HG03175 (cell line): ENCODE measurements around the gene HIGD1C.

Source experiments
- ATAC-seq: cut with Tn5 transposase; IDR thresholded peaks from one replicate; pipeline ENCODE4 v1.9.1; 2021; ENCODE audit warnings: mild to moderate bottlenecking, moderate library complexity; ENCODE audit not compliant: unreplicated experiment

HIGD1C gene

DNA sequence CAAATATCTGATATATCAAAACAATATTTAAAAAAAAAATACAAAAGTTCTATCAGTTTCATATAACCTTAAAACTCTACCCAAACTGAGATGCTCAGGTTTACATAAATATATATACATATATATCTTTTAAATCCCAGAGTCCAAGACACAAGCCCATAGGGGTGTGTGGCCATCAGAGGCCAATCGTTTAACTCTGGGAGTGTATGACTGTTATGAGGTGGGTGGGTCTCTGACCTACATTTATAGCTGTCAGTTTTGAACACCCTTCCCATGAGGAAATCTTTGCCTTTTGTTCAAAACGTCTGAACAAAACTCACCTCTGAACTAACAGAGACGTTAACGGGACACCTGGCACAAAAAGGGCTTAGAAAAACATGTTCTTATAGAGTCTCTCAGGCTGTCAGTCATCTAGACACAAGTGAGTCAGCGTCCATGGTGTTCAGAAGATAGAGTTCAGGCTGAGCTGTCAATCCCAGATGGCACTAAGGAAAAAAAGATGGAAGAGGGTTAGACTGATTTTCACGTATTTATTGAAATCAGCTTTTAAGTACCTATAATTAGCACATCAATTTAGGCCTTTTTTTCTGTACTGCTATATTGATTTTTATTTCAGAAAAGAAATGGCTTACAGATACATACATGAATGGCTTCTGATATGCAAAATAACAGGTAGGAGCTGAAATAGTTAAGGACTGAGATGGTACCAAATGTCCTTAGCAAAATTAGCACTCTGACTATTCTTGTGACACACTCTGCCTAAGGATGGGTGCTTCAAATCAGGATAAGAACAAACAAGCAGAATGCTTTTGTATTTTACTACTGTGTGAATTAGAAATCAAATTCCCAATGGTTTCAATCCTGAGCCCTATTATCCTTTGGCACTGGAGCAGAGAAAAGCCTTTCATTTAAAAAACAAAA is 29.2 kb downstream of the HIGD1C start:
- no peak for ATAC-seq

DNA sequence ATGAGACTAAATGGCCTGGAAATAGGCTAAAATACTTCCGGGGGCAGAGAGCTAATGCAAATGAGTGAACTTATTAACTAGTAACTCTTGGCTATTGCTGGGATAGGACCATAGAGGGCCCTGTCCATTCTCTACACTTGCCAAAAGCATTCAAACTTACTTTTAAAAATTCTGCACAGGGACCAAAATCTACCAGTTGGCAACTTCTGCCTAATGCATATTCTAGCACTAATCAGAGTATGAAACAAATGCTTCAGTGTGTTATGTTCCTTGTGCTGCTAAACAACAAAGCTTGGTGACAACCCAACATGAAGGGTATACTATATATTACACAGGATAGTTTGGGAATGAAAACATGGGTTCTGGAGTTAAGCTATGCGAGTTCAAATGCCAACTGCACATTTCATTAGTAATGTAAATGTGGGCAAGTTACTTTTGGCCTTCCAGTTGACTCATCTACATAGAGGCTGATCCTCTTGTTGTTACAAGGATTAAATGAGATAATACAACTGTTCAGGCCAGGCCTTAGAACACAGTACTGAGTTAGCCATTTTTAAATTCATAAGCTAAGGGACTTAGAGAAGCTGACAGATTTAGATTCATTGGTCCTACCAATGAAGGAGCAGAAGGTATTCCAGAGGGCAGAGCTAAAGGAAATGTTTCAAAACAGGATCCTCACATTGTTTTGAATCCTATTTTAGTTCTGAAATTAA is 32.4 kb downstream of the HIGD1C start:
- ATAC-seq, result no peak

DNA sequence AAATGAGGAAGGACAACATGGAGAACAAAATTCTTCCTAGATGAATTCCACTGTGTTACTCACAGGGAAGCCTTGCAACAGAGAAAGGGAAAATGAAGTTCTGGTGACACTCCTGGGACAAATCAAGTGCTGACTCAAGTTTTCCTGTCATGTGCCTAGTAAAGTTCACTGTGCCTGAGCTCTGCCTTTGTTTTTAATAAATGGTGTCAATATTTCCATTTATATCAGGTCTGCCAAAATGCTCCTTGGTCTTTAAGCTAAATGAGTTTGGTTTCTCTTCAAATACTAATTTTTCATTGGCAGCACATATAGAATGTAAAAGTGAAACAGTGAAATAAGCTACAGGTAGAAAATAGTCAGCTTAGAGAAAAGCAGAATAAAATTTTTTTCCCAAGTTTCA is 33.0 kb downstream of the HIGD1C start:
- no peak for ATAC-seq

DNA sequence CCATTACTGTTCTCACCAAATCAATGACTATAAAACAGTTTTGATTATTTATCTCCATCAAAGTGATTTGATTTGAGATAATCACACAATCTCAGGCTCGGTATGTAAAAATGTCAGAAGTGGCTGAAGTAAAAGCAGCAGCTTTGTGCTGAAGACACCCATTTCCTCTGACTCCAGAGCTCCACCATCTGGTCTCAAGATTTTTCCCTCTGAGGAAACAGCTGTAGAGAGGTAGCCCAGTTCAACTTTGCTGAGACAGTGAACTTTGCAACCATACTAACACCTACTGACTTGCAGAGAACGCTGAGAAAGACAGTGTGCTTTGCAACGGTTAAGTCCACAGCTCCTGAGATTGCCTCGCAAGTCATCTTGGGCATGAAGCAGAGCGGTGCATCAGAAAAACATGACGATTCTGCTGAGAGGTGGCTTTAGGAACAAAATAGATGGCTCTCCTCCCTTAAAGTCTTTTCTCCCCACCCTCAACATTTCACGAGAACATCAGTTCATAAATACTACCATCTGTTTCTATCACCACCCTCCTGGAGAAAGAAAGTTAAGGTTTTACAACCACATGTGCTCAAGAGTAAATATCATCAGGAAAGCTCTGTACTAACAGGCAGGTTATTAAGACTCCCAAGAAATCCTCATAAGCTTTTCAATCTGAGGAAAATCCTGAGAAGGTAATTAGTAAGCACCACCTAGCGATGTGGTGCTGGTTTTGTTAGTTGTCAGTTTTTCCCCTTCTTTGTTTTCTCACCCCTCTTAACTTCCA is 34.8 kb downstream of the HIGD1C start:
- ATAC-seq, result no peak

DNA sequence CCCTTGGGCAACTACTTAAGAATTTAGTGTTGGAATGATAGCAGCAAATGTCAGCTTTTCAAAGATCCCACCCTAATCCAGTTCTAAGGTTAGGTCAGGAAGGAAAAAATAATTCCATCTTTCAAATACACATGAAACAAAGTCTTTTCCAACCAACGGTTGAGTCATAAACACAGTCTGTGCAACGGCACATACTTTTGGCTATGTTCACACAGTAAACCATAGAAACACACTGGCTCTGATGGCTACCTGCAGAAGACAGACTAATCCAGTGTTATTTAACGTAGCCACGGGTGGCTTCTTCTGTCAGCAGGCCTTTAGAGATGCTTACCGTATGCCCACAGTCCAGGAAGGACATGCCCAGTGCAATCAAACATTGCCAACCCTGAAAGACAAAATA is 35.7 kb downstream of the HIGD1C start:
- ATAC-seq, result no peak

DNA sequence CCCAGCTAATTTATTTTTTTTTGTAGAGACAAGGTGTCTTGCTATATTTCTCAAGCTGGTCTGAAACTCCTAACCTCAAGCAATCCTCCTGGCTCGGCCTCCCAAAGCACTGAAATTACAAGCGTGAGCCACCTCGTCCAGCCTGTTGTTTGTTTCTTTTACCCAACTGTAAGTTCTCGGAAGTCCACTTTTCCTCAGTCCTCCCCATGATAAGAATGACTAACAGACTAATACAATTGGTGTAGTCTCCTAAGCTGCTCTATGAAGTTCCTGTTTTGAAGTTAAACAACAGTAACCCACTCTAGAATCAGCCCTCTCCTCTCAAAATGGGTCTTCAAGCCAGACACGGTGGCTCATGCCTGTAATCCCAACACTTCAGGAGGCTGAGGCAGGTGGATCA is 36.5 kb downstream of the HIGD1C start:
- ATAC-seq, result no peak

DNA sequence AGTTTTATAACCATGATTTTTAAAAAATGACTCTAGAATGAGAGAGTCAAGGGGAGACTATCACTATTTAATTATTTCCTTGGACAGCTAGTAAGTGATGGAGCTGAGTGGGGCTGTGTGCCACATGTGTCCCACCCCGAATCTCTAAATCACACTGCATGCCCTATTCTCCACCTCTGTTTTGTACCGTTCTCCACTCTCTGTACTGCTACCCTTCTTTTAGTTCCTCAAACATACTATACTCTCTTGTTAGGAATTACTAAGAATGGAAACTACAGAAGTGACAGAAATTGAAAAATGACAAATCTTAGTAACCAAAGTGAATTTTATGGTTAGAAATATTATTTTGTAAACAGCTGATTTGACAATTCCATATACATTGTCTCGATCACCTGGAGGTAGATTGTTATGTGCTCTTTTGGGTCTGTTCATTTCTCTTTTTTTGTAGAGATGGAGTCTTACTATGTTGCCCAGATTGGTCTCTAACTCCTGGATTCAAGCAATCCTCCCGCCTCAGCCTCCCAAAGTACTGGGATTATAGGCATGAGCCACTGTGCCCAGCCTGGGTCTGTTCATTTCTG is 37.9 kb downstream of the HIGD1C start:
- ATAC-seq, result no peak

DNA sequence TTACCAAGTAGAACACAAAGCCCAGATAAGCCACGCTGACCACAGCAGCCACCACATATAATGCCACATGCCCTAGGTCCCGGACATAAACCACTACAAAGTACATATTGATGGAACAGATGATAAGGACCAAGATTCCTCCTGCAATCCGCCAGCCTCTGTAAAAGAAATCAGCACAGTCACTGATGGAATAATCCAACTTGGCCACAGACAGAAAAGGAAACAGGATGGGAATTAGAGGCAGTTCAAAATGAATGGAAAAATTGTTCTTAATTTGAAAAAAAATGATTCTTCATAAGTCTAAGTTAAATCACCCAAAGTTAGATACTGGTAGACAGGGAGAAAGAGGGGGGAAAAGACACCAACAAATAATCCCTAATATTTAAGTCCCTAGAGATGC is 38.4 kb downstream of the HIGD1C start:
- no peak for ATAC-seq

DNA sequence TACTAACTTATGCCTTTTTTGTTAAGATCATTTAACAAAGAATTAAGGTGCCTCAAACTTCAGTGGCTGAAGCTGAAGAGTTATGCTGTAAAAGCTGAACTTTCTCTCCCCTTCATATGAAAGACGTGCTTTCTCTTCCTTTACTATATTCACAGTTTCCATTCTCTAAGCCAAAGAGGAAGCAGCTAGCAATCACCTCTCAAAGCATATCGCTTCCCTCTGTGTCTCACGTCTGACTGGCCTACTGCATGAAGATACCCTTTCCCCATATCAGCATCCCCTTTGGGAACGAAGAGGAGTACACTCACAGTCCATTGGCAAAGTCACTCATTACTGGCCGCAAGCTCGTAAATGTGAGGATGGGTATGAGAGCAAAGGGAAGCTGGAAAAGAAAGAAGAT is 38.9 kb downstream of the HIGD1C start:
- no peak for ATAC-seq

DNA sequence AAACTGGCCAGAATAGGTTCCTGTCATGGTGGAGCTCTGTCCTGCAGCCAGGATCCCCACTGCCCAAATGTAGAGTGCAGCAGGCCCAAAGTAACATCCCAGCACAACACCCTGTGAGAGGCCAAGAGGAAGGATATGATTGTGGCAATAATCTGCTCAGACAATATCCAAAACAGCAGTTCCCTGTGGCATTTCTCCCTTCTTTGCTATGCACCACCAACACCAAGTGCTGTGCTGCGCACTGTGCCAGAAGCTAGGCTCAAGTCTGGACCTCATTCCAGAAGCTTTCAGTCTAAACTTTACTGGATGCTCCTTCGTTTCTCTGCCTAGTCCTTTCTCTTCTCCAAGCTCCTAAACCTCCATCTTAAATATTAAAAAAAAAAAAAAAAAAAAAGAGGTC is 40.5 kb downstream of the HIGD1C start:
- ATAC-seq, result no peak

DNA sequence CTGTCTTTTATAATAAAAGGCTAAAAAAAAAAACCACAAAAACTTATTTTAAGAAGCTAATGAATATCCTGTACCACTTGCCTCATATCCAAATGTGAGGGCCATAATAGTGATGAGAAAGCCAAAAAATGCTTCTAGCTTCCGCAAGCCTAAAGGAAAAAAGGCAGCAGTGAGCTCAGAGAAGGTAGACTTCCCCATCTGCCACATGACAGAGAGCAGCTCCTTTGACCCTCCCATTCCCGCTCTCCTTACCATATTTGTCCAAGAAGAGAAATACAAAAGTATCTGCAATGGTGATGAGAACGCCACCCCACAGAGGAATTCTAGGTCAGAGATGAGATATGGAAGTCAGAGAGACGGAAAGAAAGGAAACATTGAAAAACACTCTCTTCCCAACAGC is 46.7 kb downstream of the HIGD1C start:
- ATAC-seq, result no peak

DNA sequence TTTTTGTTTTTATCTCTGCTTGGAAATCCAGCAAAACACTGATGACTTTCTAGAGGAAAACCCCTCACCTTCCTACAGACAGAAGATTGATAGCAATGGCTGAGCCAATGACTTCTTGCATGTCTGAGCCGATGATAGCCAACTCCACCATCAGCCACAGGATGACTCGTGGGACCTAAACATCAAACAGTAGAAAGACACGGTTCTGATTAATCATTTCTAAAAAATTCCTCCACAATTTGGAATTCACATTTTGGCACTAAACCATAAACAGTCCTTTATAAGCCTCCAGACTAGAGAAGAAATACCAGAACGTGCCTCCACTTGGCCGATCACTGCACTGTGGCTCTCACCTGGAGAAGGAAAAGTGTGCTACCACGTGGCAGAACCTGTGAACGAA is 47.9 kb downstream of the HIGD1C start:
- no peak for ATAC-seq

DNA sequence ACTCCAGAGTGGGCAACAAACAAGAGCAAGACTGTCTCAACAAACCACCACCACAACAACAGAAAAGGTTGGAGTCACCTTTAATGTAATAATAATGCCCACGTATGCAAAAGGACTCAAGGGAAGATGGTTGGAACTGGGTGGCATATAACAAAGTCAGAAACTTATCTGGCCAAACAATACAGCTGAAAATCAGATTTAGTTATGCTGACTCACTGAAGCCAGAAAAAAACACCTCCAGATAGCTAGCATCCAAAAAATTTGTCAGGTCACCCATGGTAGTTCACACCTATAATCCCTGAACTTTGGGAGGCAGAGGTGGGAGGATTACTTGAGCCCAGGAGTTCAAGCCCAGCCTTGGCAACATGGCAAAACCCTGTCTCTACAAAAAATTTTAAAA is 49.5 kb downstream of the HIGD1C start:
- ATAC-seq, result no peak

DNA sequence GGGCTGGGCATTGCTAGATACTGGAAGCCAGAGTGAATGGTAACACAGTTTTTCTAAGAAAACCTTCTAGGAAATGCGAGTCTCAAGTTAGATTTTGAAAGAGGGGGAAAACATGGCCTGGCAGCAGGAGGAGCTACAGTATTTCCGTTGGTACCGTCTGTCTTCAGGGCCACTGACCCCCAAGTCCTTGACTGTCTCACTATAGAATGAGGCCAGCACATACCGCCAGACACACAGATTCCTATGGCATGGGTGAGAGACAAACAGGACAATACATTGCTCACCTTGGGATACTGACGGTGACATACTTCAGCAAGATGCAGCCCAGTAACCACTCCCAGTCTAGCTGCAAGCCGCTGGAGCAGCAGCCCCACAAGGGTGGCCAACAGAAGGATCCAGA is 52.2 kb downstream of the HIGD1C start:
- ATAC-seq, result no peak

DNA sequence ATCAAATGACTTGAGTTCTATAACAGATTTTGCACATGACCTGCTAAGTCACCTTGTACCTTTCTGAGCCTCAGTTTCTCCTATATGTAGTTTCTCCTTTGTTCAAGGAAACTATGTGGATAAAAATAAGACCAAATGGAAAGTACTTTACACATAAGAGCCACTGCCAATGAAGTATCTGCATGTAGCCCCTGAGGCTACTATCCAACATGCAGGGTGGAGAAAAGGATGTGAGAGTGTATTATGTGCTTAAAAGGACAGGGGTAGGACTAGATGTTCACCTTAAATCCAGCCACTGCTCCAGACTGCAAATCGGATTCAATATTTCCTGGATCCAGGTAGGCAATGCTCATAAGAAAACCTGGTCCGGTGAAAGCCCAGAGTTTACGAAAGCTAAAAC is 52.7 kb downstream of the HIGD1C start:
- no peak for ATAC-seq

DNA sequence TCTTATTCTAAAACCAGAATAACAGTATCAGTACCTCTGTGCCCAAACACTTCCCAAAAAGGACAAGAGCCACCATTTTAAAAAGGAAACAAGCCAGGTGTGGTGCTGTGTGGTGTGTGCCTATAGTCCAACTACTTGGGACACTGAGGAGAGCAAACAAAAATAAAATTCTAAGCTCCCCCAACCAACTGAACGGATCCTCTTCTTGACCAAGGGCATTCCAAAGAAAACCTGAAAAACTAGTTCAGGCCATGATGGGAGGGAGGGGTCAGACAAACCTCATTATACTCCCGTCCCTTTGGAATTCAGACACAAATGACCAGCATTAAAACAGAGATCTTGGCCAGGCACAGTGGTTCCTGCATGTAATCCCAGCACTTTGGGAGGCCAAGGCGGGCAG is 53.3 kb downstream of the HIGD1C start:
- ATAC-seq, result no peak

DNA sequence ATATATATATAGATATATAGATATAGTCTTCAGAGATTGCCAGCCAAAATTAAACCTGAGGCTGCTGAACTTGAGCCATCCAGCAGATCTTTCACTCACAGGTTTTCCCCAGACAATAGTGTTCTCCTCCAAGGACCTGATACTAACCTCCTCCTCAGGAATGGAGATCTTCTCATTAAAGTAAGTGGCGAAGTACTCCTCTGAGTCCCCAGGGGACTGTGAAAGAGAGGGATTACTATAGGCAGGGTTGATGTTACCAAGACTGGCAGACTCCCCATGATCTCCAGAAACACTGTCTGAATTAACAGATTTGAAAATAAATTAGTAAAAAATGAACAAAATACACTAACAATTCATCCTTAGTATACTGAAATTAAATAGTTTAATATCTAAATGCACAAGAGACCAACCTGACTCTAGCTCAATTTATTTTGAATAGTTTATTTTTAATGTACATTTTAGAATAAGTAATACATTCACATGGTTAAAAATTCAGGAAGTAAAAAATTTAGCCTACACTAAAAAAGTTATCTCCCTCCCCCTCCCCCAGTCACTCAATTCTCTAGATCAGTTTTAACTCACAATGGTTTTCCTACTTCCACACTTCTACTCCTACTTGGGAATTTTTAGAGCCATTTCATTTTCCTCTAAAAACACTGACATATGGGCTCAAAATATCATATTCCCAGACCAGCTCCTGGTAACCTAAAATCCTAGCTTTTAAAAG is 56.1 kb downstream of the HIGD1C start:
- no peak for ATAC-seq

DNA sequence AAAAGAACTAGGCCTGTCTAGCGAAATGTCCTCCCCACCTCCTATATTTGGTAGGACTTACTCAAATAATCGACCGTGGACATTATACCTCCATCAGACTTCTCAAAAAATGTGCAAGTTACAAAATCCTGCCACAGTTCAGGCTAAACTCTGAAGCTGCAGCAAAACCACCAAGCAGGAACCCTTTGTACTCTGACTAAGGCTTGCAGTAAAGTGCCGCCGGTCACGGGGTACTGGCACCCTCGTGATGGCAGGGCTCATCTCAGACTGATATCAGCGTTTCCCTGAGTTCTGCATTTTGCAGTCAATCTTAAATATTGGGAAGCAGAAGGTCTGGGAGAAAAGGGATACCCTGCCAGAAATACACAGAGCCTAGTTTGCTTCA is 56.7 kb downstream of the HIGD1C start:
- no peak for ATAC-seq

DNA sequence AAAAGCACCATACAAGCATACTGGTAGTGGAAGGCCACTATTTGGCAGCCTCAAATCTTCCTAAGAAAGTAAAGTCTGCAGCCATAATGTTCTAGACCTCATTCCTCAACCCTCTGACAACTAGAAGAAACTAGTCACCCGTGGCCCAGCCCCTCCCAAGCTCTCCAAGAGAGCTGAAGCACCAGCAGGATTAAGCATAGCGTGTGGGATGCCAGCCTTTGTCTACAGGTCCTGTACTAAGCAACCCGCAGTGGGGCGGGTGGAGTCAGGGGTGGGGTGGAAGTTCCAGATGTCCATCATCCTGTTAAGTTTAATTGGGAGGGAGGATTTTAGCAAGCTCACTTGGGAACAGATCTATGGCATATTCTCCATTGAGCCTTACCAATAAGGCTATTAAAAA is 59.6 kb downstream of the HIGD1C start:
- no peak for ATAC-seq

DNA sequence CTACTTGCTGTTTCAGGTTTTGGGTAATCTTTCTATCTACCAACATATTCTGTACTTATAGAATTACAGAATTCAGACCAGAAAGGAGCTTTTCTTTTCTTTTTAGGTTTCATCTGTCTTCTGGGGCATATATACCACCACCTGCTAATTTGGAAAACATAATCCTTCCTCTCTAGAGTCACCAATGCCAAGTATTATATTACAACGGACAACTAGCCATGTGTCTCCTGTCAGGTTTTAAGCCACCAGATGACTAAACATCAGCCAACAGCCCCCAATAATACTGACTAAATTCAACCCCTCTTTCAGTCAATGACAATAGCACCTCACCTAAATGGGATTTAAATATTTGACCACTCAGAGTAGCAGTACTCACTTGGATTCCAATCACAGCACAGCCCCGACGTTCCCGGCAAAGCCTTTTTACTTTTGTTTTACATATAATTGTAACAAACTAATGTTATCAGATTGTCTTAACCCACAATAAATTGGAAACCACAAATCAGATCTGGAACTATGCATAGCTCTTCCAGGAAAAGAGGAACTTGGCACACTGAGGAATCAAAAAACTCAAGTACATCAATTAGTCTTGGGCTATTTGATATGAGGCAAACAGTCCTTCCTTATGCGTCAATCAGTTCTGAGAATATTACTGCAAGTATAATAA is 60.4 kb downstream of the HIGD1C start:
- ATAC-seq, result no peak
